Measurements from ENCODE around the gene HNRNPL.

The HNRNPL gene

GRCh38 chr19:38846097-38846496 lies 3.7 kb downstream of the HNRNPL start:
- Histone ChIP-seq H3F3A (ENCODE audit: insufficient read depth, low read length) (peaks cover 26% of the 10 kb centered on the region), H3K27me3 (replicated peaks; ENCODE audit: insufficient read depth, low read length) (no peaks in the 10 kb centered on the region), H3K27ac (ENCODE audit: low read length) (no peak overlapping the region), H3K9me2 (replicated peaks; ENCODE audit: insufficient read depth, low read length) (no peaks in the 10 kb centered on the region), H2AFZ (ENCODE audit: low read length) (no peak overlapping the region), H3K79me2 (ENCODE audit: low read length) (peaks cover 84% of the 10 kb centered on the region), H3K4me3 (ENCODE audit: low read length) (no peak overlapping the region), H4K20me1 (ENCODE audit: insufficient read depth, low read length) (peaks cover 16% of the 10 kb centered on the region), H3K36me3 (replicated peaks; ENCODE audit: insufficient read depth, low read length) (peaks cover 48% of the 10 kb centered on the region), H3K9ac (ENCODE audit: low read length) (no peak overlapping the region), H3K4me1 (ENCODE audit: low read length) (peaks cover 7% of the 10 kb centered on the region), H3K4me2 (ENCODE audit: low read depth, low read length) (no peak overlapping the region), H3K9me3 (replicated peaks; ENCODE audit: insufficient read depth, low read length) (no peaks in the 10 kb centered on the region)
- no peak for DNase-seq
- no peak for TF ChIP-seq EZH2phosphoT487 (IDR thresholded peaks at IDR 0.05; ENCODE audit: low read length)
- TF ChIP-seq CTCF (IDR thresholded peaks at IDR 0.05; ENCODE audit: low read length): no peak
- TF ChIP-seq EZH2 (optimal IDR thresholded peaks at IDR 0.05; ENCODE audit: low read depth, low read length): no peak

GRCh38 chr19:38845374-38846024 lies 4.3 kb downstream of the HNRNPL start:
- no peak for DNase-seq
- Histone ChIP-seq H3K4me1 (ENCODE audit: low read length) (0 out of 2 replicates have a peak, but pooled peaks cover 5% of the 10 kb centered on the region), H3K9ac (ENCODE audit: low read length) (no peak overlapping the region), H2AFZ (ENCODE audit: low read length) (no peak overlapping the region), H3K36me3 (replicated peaks; ENCODE audit: insufficient read depth, low read length) (peaks cover 54% of the 10 kb centered on the region), H3F3A (ENCODE audit: insufficient read depth, low read length) (peaks cover 21% of the 10 kb centered on the region), H4K20me1 (ENCODE audit: insufficient read depth, low read length) (peaks cover 16% of the 10 kb centered on the region), H3K27me3 (replicated peaks; ENCODE audit: insufficient read depth, low read length) (no peaks in the 10 kb centered on the region), H3K4me2 (ENCODE audit: low read depth, low read length) (no peak overlapping the region), H3K9me2 (replicated peaks; ENCODE audit: insufficient read depth, low read length) (no peaks in the 10 kb centered on the region), H3K79me2 (ENCODE audit: low read length) (peaks cover 86% of the 10 kb centered on the region), H3K9me3 (replicated peaks; ENCODE audit: insufficient read depth, low read length) (no peaks in the 10 kb centered on the region), H3K27ac (ENCODE audit: low read length) (no peak overlapping the region), H3K4me3 (ENCODE audit: low read length) (no peak overlapping the region)
- TF ChIP-seq CTCF (IDR thresholded peaks at IDR 0.05; ENCODE audit: low read length) (no peak), EZH2 (optimal IDR thresholded peaks at IDR 0.05; ENCODE audit: low read depth, low read length) (no peak), EZH2phosphoT487 (IDR thresholded peaks at IDR 0.05; ENCODE audit: low read length) (no peak)

- H3K4me2 ChIP-seq (ENCODE audit: low read depth, low read length): no peak overlapping the region
- no peaks in the 10 kb centered on the region for H3K9me3 ChIP-seq (replicated peaks; ENCODE audit: insufficient read depth, low read length)
- H3K4me1 ChIP-seq (ENCODE audit: low read length): 0 out of 2 replicates have a peak, but pooled peaks cover 5% of the 10 kb centered on the region
- H3K9me2 ChIP-seq (replicated peaks; ENCODE audit: insufficient read depth, low read length): no peaks in the 10 kb centered on the region
- no peak for DNase-seq
- H4K20me1 ChIP-seq (ENCODE audit: insufficient read depth, low read length): peaks cover 16% of the 10 kb centered on the region
- no peaks in the 10 kb centered on the region for H3K27me3 ChIP-seq (replicated peaks; ENCODE audit: insufficient read depth, low read length)
- H3K4me3 ChIP-seq (ENCODE audit: low read length): no peak overlapping the region
- H3K36me3 ChIP-seq (replicated peaks; ENCODE audit: insufficient read depth, low read length): peaks cover 58% of the 10 kb centered on the region
- H3K9ac ChIP-seq (ENCODE audit: low read length): no peak overlapping the region
- H3K79me2 ChIP-seq (ENCODE audit: low read length): peaks cover 83% of the 10 kb centered on the region
- no peak overlapping the region for H2AFZ ChIP-seq (ENCODE audit: low read length)
- TF ChIP-seq EZH2phosphoT487 (IDR thresholded peaks at IDR 0.05; ENCODE audit: low read length): no peak
- TF ChIP-seq EZH2 (optimal IDR thresholded peaks at IDR 0.05; ENCODE audit: low read depth, low read length): no peak
- no peak for TF ChIP-seq CTCF (IDR thresholded peaks at IDR 0.05; ENCODE audit: low read length)
- H3K27ac ChIP-seq (ENCODE audit: low read length): no peak overlapping the region
- peaks cover 26% of the 10 kb centered on the region for H3F3A ChIP-seq (ENCODE audit: insufficient read depth, low read length)
These were observed 5.6 kb downstream of the HNRNPL start for GRCh38 chr19:38844093-38844686.
